C4-2B (cell line): Measurements from ENCODE around the gene IQCE.

ENCODE experiments used
- ZFX ChIP-seq: fragments of 450-650 bp; IDR thresholded peaks from 2 replicates; pipeline ENCODE4 v1.6.1; 2017
- TF ChIP-seq, protein P1 (sequence below): fragments of 450-650 bp; conservative IDR thresholded peaks from 2 replicates; pipeline ENCODE4 v1.5.1; 2017; ENCODE audit warnings: mild to moderate bottlenecking

DNA sequence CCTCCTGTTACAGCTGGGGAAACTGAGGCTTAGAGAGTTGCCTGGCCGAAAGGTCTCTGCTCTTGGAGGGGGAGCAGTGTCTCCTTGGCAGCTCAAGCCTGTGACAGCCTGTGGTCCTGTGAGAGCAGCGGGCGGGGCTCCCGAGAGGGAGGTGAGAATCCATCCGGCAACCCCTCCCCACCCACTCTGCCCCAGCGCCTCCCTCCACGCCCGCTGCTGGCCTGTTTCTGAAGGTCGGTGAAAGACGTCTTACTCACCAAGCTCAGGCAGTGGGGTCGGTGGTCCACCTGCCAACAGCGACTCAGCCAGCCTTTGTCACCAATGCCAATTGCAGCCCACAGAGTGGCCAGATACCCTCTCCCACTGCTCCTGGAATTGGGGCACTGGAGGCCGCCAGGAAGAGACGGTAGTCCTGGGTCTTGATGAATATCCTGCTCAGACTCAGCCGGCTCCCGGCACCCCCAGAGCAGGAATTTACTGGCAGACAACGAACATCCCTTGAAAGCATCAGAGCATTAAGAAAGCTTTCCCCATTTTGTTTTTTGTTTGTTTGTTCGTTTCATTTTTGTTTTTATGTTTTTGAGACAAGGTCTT, 65.6 kb downstream of the IQCE start:
- TF ChIP-seq, protein P1, sequence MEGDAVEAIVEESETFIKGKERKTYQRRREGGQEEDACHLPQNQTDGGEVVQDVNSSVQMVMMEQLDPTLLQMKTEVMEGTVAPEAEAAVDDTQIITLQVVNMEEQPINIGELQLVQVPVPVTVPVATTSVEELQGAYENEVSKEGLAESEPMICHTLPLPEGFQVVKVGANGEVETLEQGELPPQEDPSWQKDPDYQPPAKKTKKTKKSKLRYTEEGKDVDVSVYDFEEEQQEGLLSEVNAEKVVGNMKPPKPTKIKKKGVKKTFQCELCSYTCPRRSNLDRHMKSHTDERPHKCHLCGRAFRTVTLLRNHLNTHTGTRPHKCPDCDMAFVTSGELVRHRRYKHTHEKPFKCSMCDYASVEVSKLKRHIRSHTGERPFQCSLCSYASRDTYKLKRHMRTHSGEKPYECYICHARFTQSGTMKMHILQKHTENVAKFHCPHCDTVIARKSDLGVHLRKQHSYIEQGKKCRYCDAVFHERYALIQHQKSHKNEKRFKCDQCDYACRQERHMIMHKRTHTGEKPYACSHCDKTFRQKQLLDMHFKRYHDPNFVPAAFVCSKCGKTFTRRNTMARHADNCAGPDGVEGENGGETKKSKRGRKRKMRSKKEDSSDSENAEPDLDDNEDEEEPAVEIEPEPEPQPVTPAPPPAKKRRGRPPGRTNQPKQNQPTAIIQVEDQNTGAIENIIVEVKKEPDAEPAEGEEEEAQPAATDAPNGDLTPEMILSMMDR = no peak
- no peak for TF ChIP-seq ZFX
